ENCODE results near the gene CHMP4B. TPM values are rescaled to one million over a fixed set of nuclear protein-coding genes. Genes with fewer than 3 reads are reported as not detected.

CHMP4B gene
- total RNA-seq, 1 experiment from 2014 or later, result 203 TPM

DNA sequence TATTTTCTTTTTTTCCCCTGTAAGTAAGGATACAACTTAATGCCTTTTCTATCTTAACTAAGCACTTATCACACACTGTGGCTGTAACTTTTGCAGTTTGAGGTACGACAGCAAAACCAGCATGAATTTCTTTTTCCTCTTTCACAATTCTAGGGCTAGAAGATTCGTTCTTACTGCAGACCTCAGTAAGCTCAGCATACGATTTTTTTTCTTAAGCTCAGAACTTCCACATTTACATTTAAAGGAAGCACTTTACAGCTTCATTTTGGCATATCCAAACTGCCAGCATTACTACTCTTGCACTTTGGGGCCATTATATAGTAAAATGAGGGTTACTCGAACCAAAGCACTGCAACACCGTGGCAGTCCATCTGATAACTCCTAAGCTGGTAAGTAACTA, 889 bp upstream of the CHMP4B start:
- intact Hi-C loops (cut with micrococcal nuclease; ENCODE audit: unreplicated experiment), result loop anchor here (2.0 to 5.0 kb wide), 4 partner anchors 17 to 183 kb away; partner anchors contain the start of genes E2F1, NECAB3 and RALY
- Mint-ChIP-seq H3K27me3 (ENCODE audit: insufficient read depth, unreplicated experiment) (no peaks in the 10 kb centered on the region), H3K4me3 (ENCODE audit: unreplicated experiment) (no peak overlapping the region), H3K27ac (ENCODE audit: unreplicated experiment) (no peak overlapping the region), H3K36me3 (ENCODE audit: insufficient read depth, unreplicated experiment) (peaks cover 31% of the 10 kb centered on the region), H3K9me3 (ENCODE audit: unreplicated experiment) (no peaks in the 10 kb centered on the region), H3K4me1 (ENCODE audit: low read depth, unreplicated experiment) (peaks cover 26% of the 10 kb centered on the region)
- BruUV-seq (replicated peaks), result no TSS peak
- Histone ChIP-seq H3K9me3 (no peaks in the 10 kb centered on the region), H3K36me3 (ENCODE audit: control insufficient read depth, insufficient read depth, low read length) (peaks cover 2% of the 10 kb centered on the region; the same call in 1 of the 2 replicates), H3K27me3 (replicated peaks; ENCODE audit: control insufficient read depth, insufficient read depth, low read length) (no peaks in the 10 kb centered on the region), H3K4me1 (peaks cover 34% of the 10 kb centered on the region), H3K4me3 (ENCODE audit: low read depth, low read length) (no peak overlapping the region)
- TF ChIP-seq, protein P1, sequence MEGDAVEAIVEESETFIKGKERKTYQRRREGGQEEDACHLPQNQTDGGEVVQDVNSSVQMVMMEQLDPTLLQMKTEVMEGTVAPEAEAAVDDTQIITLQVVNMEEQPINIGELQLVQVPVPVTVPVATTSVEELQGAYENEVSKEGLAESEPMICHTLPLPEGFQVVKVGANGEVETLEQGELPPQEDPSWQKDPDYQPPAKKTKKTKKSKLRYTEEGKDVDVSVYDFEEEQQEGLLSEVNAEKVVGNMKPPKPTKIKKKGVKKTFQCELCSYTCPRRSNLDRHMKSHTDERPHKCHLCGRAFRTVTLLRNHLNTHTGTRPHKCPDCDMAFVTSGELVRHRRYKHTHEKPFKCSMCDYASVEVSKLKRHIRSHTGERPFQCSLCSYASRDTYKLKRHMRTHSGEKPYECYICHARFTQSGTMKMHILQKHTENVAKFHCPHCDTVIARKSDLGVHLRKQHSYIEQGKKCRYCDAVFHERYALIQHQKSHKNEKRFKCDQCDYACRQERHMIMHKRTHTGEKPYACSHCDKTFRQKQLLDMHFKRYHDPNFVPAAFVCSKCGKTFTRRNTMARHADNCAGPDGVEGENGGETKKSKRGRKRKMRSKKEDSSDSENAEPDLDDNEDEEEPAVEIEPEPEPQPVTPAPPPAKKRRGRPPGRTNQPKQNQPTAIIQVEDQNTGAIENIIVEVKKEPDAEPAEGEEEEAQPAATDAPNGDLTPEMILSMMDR (IDR thresholded peaks at IDR 0.05; ENCODE audit: insufficient read depth in 1 of 2, low read depth in 1 of 2, low read length in 1 of 2, severe bottlenecking in 1 of 2, unreplicated experiment in 1 of 2), result no peak
- POLR2A ChIA-PET, result interaction anchor here (0.6 kb wide), 2 partner anchors 18 to 144 kb away, joined by 3 read pairs; partner anchors contain the start of gene ACTL10
- DNase-seq, result no peak
- CTCF ChIA-PET, result interaction anchor here (2.4 to 3.5 kb wide), 2 partner anchors 16 to 78 kb away, joined by 8 to 20 read pairs; no protein-coding TSS in a partner anchor

DNA sequence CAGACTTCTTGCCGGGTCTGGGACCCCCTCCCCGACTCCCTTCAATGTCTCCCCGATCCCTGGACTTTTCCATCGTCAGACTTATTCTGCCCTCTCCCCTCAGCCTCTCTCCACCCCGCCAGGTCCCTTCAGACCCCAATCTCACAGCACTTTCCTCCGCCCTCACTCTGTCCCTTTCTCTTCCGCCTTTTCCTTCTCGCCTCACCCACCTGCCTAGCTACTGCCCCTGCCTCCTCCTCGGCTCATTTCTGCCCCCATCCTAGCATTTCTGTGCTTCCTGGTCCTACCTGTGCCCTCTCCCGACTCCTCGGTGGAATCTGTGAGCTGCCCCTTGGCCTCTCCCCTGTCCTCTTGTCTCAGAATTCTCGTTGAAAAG, 616 bp downstream of the CHMP4B start:
- TSS peak; percentile 58 for BruUV-seq (replicated peaks)
- peak overlapping the region; percentile 49 for H3K4me3 ChIP-seq (ENCODE audit: low read depth, low read length)
- TF ChIP-seq, protein P1 (IDR thresholded peaks at IDR 0.05; ENCODE audit: insufficient read depth in 1 of 2, low read depth in 1 of 2, low read length in 1 of 2, severe bottlenecking in 1 of 2, unreplicated experiment in 1 of 2), result no peak
- H3K27me3 ChIP-seq (replicated peaks; ENCODE audit: control insufficient read depth, insufficient read depth, low read length), result no peaks in the 10 kb centered on the region
- peak in 1 of 2 experiments; percentile 57 for DNase-seq
- peak overlapping the region; percentile 96 for H3K27ac Mint-ChIP-seq (ENCODE audit: unreplicated experiment)
- no peaks in the 10 kb centered on the region for H3K9me3 ChIP-seq
- CTCF ChIA-PET, result interaction anchor here (0.6 to 3.5 kb wide), 8 partner anchors 14 to 1285 kb away, joined by 3 to 20 read pairs (median 7); partner anchors contain the start of genes ACTL10 and RALY
- H3K27me3 Mint-ChIP-seq (ENCODE audit: insufficient read depth, unreplicated experiment), result no peaks in the 10 kb centered on the region
- POLR2A ChIA-PET, result interaction anchor here (0.5 to 4.5 kb wide), 9 partner anchors 14 to 322 kb away, joined by 3 to 39 read pairs (median 4); partner anchors contain the start of genes CBFA2T2, EIF2S2, PXMP4 and RALY
- H3K4me1 ChIP-seq, result peaks cover 34% of the 10 kb centered on the region
- H3K4me3 Mint-ChIP-seq (ENCODE audit: unreplicated experiment), result peak overlapping the region; percentile 97
- intact Hi-C loops (cut with micrococcal nuclease; ENCODE audit: unreplicated experiment), result loop anchor here (1.0 to 5.0 kb wide), 7 partner anchors 15 to 301 kb away; partner anchors contain the start of genes E2F1, EIF2S2, NECAB3 and RALY
- H3K9me3 Mint-ChIP-seq (ENCODE audit: unreplicated experiment), result no peaks in the 10 kb centered on the region
- peaks cover 5% of the 10 kb centered on the region; the same call in 1 of the 2 replicates for H3K36me3 ChIP-seq (ENCODE audit: control insufficient read depth, insufficient read depth, low read length)
- H3K4me1 Mint-ChIP-seq (ENCODE audit: low read depth, unreplicated experiment), result peaks cover 28% of the 10 kb centered on the region
- H3K36me3 Mint-ChIP-seq (ENCODE audit: insufficient read depth, unreplicated experiment), result peaks cover 33% of the 10 kb centered on the region

DNA sequence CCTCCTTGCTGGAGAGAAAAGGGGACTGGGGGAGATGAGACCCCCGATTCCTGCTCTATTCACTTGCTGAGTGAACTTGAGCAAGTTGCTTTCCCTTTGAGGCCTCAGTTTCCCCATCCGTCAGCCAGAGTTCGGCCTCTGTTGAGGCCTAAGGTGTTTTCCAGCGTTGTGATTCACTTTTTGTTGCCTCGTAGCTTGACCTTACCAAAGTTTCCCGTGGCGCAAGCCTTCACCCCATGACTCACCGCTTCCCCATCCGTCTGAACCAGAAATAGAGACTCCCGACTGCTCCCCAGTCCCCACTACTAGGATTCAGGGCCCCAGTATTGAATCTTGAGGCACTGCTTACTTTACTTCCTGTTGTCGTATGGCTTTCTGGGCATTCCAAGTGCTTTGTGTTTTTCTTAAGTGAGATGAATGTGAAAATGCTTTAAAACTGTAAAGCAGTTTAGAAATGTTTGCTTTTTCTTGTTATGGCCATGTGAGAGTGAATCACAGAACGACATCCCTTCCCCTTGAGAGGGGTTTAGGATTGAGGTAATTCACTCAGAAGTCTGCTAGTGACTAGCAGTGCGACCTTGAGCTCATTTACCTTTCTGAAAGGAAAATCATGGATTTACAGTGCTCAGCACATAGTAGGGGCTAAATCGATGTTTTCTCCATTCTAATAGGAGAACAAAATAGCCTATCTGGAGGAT, 1.2 kb downstream of the CHMP4B start:
- ChIA-PET CTCF (interaction anchor here (0.5 to 3.5 kb wide), 12 partner anchors 14 to 301 kb away, joined by 3 to 20 read pairs (median 5); partner anchors contain the start of genes ACTL10 and RALY), POLR2A (interaction anchor here (0.5 to 4.5 kb wide), 21 partner anchors 14 to 551 kb away, joined by 3 to 39 read pairs (median 4); partner anchors contain the start of genes ACTL10, CBFA2T2, EIF2S2 and PXMP4)
- DNase-seq, result peak in 1 of 2 experiments; percentile 59
- H3K4me3 Mint-ChIP-seq (ENCODE audit: unreplicated experiment), result peak overlapping the region; percentile 97
- Histone ChIP-seq H3K4me1 (peaks cover 34% of the 10 kb centered on the region), H3K36me3 (ENCODE audit: control insufficient read depth, insufficient read depth, low read length) (peaks cover 5% of the 10 kb centered on the region; the same call in 1 of the 2 replicates), H3K9me3 (no peaks in the 10 kb centered on the region), H3K4me3 (ENCODE audit: low read depth, low read length) (peak overlapping the region; percentile 49), H3K27me3 (replicated peaks; ENCODE audit: control insufficient read depth, insufficient read depth, low read length) (no peaks in the 10 kb centered on the region)
- no peaks in the 10 kb centered on the region for H3K9me3 Mint-ChIP-seq (ENCODE audit: unreplicated experiment)
- TF ChIP-seq, protein P1 (IDR thresholded peaks at IDR 0.05; ENCODE audit: insufficient read depth in 1 of 2, low read depth in 1 of 2, low read length in 1 of 2, severe bottlenecking in 1 of 2, unreplicated experiment in 1 of 2), result no peak
- peaks cover 33% of the 10 kb centered on the region for H3K36me3 Mint-ChIP-seq (ENCODE audit: insufficient read depth, unreplicated experiment)
- intact Hi-C loops (cut with micrococcal nuclease; ENCODE audit: unreplicated experiment), result loop anchor here (5.0 kb wide), 2 partner anchors 125 to 140 kb away; partner anchors contain the start of genes E2F1 and NECAB3
- TSS peak; percentile 46 for BruUV-seq (replicated peaks)
- peak overlapping the region; percentile 96 for H3K27ac Mint-ChIP-seq (ENCODE audit: unreplicated experiment)
- no peaks in the 10 kb centered on the region for H3K27me3 Mint-ChIP-seq (ENCODE audit: insufficient read depth, unreplicated experiment)
- peaks cover 28% of the 10 kb centered on the region for H3K4me1 Mint-ChIP-seq (ENCODE audit: low read depth, unreplicated experiment)

All from Caco-2 (cell line).